NCI-H128 (cell line): Measurements from ENCODE around the gene GGT7.
"Not testable (repeated sequence)": the region's sequence is repeated elsewhere in the genome, so short reads cannot be mapped to it uniquely, and the experiment has no call there.

Source experiments
- DNase-seq: peaks from one replicate; lab custom pipeline; 2025; ENCODE audit not compliant: unreplicated experiment; lab: John Stamatoyannopoulos, UW

Gene GGT7, protein sequence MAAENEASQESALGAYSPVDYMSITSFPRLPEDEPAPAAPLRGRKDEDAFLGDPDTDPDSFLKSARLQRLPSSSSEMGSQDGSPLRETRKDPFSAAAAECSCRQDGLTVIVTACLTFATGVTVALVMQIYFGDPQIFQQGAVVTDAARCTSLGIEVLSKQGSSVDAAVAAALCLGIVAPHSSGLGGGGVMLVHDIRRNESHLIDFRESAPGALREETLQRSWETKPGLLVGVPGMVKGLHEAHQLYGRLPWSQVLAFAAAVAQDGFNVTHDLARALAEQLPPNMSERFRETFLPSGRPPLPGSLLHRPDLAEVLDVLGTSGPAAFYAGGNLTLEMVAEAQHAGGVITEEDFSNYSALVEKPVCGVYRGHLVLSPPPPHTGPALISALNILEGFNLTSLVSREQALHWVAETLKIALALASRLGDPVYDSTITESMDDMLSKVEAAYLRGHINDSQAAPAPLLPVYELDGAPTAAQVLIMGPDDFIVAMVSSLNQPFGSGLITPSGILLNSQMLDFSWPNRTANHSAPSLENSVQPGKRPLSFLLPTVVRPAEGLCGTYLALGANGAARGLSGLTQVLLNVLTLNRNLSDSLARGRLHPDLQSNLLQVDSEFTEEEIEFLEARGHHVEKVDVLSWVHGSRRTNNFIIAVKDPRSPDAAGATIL

DNA sequence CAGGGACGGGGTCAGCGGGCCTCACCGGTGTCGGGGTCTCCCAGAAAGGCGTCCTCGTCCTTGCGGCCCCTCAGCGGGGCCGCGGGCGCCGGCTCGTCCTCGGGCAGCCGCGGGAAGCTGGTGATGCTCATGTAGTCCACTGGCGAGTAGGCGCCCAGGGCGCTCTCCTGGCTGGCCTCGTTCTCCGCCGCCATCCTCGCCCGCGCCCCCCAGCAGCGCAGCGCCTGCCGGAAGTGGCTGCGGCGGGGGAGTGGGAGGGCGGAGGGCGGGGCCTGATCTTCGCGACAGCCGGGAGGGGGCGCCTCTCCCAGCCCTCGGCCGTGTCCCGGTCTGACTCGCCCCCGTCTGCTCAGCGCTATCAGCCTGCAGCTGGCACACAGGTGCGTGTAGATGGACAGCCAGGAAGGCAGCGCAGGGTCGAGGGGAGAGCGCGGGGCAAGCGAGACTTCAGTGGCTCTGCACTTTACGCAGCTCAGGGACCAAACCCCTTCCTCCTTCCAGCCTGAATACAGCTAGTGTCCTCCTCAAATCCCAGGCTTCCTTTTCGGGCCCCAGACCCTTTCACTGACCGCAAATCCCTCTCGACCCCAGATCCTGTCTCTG, at the start of gene GGT7:
Gene GGT7 (minus strand): TSS at position 235 of the 603 bp plus-strand sequence. CDS start 41 bp downstream, at position 194.
- peak; percentile 76 for DNase-seq

DNA sequence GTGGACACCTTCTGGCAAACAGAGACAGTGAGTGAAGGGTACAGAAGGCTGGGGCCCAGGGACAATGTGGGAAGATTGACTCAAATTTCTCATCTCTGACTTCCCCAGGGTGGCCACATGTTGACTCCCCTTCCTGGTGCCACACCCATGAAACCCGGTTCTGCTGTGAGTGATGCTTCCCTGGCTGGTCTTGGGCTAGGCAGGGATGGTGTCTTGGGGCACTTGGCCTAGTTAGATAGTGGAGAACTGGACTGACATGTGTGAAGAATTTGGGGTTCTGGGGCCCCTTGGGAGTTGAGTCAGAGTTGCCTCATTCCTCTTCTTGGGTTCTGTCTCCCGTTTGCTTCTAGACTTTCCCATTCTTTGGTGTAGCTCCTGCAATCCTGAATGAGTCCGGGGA, 48.8 kb upstream of the GGT7 start:
- no peak for DNase-seq

DNA sequence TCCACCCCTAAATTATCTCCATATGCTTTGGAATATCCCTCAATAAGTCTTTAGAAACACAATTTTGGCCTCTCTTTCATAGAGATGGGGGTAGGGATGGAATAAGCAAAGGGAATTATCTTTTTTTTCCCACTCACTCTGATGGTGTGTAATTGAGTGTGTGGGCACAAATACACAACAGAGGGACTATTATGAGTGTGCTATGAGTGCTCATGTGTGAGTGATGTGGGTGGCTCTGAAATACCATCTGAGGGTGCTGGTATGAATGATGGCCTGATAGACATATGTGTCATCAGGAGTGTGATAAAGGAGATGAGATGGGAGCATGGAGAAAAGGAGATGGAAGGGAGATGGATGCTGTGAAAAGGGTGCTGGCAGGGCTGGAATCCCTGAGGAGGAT, 47.4 kb upstream of the GGT7 start:
- no peak for DNase-seq

DNA sequence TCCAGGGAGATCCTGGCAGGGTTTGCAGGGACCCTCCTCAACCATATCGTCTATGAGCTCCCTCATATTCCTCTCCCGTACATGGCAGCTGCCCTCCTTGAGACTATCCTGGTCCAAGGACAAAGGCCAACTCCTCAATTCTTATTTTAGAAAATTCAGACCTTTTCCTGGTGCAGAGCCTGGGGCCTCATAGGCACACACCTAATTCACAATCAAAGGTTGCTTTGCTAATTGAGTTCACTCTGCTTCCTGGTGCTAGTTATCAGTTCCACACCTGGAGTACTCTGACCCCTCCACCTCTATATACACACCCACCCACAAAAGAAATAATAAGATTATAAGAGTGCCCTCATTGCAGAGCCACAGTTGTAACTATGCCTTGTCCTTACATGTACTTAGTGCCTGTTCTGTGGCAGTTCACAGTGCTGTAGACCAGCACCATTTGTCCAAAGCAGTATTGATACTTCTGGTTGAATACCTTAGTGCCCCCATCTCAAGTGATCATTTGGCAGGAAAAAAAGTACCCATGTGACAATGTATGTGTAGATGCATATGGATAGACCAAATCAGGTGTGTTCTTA, 44.2 kb upstream of the GGT7 start:
- no peak for DNase-seq

DNA sequence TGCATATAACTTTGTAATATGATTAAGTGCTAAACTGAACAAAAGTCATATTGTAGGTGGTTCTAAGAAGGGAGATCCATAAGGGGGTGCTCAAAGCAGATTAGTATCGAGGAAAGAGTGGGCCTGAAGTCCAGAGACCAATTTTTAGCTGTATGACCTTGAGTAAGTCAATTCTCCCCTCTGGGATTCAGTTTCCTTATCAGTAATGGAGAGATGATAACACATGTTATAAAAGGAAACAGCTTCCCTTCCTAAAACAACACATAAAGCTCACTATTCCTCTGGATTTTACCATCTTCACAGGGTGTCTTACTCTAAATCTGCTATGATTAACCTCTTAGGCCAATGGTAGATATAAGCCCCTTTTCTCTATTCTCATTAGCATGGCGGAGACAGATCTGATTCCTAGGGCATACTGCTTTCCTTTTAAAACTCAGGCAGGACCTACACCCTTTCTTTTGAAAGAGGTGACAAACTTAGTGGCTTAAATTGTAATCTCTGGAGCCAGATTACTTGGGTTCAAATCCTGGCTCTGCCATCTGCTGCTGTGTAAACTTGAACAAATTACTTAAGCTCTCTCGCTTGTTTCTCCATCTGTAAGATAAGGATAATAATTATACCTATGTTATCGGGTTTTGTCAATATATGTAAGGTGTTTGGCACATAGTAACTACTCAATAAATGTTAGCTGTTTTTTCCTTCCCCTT, 43.2 kb upstream of the GGT7 start:
- DNase-seq, result no peak

DNA sequence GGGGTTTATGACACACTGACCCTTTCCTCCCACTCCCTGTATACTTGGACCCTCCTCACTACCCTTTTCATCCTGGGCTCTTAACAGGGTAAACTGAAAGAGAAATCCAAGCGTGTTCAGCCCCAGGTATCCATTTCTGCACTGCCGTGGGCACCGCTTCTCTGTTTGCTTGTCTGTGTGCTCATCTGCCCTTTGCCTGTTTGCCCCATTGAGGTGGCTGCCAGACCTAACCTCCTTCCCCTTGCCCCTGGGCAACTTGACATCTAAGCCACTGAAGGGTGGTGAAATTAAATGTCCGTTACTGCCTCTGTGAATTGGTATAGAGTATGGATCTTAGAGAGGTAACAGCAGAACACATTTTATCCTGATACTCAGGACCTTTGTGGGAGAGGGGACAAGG, 42.5 kb upstream of the GGT7 start:
- no peak for DNase-seq

DNA sequence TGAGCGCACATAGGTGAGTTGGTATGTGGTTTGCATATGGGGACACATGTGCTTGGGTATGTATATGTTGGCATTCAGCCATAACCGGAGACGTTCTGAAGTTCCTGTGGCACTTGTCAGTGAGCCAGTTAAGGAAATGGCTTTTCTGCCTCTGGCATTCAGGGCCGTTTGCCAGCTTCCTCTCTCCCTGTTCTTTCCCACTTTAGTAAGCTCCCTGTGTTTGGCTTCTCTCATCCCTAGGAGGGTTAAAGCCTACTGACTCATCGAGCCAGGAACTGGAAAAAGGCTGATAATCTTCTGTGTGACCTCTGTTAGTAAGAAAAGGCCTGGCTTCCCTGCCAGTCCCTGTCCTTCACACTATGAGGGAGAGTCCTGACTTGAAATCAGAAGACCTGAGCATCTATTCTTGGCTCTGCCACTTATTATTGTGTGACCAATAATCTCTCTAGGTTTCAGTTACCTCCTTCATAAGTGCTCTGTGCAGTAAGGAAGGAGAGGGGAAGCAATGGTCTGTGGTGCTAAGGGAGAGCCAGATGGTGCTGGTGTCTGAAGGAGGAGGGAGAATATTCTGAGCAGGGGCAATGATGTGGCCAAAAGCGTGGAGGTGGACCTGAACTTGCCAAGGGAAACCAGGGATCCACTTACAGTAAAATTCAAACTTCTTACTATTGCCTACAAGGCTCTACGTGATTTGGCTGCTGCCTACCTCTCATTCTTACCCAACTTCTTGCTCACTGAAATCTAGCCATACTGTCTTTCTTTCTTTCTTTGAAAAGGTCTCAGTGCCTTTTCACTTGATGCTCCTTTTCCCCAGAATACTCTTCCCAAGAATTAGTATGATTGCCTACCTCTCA, 35.2 kb upstream of the GGT7 start:
- no peak for DNase-seq

DNA sequence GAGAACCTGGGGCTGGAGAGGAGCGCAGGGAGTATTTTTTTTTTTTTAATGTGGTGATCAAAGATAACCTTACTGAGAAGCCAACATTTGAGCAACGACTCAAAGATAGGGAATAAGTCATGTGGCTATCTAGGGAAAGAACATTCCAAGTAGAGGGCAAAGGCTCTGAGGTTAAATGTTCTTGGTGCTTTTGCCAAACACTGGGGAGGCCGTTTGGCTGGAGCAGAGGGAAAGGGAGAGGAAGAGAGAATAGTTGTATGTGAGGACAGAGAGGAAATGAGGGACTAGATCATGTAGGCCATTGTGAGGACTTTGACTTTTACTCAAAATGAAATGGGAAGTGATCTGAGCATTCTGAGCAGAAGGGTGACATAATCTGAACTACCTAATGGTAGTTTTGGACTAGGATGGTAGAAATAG, 31.6 kb upstream of the GGT7 start:
- DNase-seq, result no peak

DNA sequence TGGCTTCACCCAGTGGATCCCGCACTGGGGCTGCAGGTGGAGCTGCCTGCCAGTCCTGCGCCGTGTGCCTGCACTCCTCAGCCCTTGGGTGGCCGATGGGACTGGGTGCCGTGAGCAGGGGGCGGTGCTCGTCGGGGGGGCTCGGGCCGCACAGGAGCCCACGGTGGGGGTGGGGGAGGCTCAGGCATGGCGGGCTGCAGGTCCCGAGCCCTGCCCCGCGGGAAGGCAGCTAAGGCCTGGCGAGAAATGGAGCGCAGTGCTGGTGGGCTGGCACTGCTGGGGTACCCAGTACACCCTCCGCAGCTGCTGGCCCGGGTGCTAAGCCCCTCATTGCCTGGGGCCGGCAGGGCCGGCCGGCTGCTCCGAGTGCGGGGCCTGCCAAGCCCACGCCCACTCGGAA, 26.1 kb upstream of the GGT7 start:
- DNase-seq, result not testable (repeated sequence)

DNA sequence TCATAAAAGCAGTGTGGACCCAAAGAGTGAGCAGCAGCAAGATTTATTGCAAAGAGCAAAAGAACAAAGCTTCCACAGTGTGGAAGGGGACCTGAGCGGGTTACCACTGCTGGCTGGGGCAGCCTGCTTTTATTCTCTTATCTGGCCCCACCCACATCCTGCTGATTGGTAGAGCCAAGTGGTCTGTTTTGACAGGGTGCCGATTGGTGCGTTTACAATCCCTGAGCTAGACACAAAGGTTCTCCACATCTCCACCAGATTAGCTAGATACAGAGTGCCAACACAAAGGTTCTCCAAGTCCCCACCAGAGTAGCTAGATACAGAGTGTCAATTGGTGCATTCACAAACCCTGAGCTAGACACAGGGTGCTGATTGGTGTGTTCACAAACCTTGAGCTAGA, 25.5 kb upstream of the GGT7 start:
- not testable (repeated sequence) for DNase-seq

DNA sequence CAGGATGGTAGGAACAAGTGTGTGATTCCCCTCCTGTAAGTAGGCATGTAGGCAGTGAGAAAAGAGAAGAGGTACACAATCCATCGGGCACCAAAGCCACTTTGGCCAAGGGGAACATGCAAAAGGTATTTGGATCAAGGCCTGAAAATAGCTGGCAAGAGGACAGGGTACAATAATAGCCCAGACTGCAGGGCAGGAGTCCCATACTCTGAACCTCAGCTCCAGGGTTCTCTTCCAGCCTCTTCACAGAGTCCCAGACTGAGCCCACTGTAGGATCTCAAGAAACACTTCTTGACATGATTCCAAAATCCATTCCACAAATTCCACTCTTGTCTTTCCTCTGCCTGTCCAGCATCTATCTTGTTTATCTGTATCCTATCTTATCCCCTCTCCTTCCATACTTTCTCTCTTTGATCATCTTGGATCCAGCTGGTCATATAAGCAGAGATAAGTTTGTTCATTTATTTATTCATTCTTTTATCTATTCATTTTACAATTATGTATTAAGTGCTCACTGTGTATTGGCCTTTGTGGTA, 23.5 kb upstream of the GGT7 start:
- no peak for DNase-seq

DNA sequence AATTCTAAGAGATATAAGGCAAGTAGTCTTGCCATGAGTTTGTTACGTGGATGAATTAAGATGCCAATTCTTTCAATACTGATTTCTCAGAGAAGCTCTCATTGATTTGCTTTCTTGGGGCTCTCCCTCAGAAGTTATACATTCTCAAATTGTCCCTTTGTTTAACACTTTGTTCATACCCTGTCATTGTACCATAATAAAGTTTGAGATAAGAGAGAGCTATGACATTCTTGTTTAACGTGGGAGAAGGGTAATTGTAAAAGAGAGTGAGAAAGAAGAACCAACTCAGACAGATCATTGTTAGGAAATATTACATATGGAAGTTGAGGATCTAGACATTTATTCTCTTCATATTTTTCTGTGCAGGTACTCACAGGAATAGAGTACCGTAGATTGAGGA, 22.8 kb upstream of the GGT7 start:
- no peak for DNase-seq

DNA sequence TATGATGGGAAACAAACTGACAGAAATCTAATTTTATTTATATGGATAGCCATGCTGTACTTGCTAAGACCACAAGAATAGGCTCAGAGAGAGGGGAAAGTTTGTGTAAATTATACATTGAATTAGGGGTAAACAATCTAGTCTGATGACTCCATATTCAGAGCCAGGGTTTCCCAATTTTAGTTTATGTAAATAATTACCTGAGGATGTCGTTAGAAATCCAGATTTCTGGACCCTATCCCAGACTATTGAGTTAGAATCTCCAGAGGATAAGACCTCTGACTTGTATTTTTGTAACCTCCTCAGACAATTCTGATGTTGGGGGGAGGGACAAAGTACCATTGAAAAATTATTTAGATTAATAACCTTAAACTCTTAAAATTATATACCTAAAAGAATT, 22.1 kb upstream of the GGT7 start:
- DNase-seq, result no peak

DNA sequence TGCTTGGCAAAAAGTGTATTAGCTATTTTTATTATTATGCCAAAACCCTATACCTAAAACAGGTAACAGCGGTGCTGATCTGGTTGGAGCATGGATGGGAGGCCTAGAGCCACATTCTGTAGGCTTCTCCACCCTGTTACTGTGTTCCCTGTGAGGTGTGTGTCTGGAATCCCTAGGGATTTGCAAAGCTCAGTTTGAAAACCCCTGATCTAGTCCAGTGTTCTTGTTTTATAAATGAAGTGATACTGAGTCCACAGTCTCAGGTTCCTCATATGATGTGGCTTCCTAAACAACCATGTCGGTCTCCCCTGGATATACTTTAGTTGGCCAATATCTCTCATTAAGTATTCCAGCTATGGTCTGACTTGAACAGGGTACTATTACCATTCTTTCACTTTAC, 20.0 kb upstream of the GGT7 start:
- DNase-seq, result no peak

DNA sequence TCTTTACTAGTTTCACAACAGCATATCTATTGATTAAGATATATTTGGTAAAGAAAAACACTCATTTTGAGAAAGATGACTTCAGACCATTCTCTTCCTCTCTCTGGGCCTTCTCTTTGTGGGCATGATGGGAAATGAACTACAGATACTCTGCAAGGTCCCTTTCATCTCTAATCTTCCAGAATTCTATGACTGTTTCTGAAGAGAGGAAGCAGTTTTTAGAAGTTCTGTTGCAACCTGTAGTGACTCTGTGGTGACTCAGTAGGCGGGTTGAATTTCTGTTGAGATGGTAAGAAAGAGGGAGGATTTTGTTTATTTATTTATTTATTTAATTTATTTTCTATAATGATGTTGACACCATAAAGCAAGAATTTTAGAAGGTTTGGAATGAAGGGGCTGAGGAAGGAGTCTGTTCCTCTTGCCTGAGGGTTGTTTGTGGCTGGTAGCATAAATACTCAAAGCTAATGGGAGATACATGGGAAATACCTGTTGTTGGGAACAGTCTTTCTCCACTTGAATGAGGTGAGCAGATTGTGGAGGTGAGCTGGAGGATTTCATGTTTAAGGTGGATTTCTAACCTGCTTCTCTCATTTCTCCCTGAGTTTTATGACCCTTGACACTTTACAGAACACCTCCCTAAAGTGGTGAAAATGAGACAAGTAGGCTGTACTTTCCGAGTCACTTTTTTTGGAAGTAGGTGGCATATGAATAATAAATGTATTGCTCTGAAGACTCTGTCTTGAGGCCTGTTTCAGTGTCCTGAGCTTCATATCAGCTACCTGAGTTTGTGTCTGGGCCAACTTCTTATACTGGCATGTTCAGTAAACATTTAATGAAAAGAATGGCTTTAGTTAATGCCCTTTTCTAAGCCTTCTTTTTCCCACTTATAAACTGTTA, 18.8 kb upstream of the GGT7 start:
- DNase-seq, result no peak

DNA sequence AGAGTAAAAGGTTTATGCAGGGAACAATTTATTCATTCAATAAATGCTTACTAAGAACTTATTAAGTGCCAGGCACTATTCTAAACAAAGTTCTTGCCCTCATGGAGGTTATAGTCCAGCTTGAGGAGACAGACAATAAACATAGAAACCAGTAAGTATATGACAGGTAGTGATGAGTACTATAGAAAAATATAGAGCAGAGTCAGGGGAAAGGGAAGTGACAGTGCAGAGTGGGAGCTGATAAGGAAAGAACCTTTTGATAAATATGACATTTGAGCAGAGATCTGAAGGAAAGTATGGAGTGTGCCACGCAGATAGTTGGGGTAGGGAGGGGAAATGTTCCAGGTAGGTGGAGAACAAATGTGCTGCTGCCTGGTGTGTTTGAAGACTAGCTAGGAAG, 15.8 kb upstream of the GGT7 start:
- no peak for DNase-seq

DNA sequence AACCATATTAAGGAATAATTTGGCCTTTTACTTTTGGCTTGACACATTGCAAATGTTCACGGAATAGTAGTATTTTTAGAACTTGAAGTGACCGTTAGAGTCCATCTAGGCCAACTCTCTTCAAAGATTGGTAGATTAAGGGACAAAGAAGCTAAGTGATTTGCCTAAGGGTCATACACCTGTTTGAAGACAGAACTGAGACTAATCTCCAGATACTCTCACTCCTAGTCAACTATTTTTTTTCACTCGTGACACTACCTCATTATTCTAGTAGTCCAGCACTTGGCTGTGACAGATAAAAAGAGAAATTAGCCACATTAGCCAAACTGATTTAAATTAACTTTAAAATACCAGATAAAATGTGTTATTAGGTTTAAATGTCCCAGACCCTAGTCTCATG, 14.4 kb upstream of the GGT7 start:
- DNase-seq, result no peak

DNA sequence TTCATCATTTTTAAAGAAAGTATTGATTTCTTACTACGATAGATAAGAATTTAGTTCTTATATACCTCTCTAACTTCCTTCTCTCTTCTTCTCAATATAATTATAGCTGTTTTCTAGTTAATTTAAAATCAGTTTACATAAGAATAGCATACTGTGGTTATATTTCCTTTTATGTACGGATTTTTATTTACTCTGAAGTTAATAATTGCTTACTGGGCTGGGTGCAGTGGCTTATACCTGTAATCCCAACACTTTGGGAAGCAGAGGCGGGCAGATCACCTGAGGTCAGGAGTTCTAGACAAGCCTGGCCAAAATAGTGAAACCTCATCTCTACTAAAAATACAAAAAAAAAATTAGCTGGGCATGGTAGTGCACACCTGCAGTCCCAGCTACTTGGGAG, 13.5 kb upstream of the GGT7 start:
- DNase-seq, result no peak

DNA sequence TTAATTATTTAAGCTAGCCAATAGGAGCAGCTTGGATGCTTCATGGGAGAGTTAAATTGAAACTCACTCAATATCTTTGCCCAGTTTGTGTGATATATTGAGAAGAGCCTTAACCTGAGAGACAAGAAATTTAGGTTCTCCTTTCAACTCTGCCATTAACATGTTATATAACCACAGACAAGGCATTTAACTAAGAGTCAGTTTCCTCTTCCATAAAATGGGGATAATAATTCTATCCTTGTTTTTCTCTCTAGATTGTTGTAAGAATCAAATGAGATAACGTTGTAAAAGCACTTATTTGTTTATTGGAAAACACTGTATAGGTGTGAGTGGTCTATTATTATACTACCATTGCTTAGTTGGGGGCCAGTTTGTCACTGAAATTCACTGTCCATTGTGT, 11.6 kb upstream of the GGT7 start:
- no peak for DNase-seq
